Stimulated activated CD4-positive, alpha-beta T cell treated with anti-CD3 and anti-CD28 coated beads, Interleukin-12 subunit alpha, Interleukin-12 subunit beta, amount 100 ng/mL, for 24 hours (primary cell): ENCODE results near the gene FOXN1.

Experiments
- DNase-seq, 2 experiments: peaks; one replicate each; pipeline ENCODE4 v3.0.0-alpha.2; 2020; ENCODE audit warnings: low read depth in 2 of 2

FOXN1 gene

GRCh38 chr17:28478712-28479615, 27.2 kb upstream of the FOXN1 start:
- no peak for DNase-seq

- no peak for DNase-seq
Observed at GRCh38 chr17:28480278-28480677, 25.9 kb upstream of the FOXN1 start.

GRCh38 chr17:28480799-28481571, 25.2 kb upstream of the FOXN1 start:
- DNase-seq, result no peak

- no peak for DNase-seq
Observed at GRCh38 chr17:28482551-28483199, 23.5 kb upstream of the FOXN1 start.

DNA sequence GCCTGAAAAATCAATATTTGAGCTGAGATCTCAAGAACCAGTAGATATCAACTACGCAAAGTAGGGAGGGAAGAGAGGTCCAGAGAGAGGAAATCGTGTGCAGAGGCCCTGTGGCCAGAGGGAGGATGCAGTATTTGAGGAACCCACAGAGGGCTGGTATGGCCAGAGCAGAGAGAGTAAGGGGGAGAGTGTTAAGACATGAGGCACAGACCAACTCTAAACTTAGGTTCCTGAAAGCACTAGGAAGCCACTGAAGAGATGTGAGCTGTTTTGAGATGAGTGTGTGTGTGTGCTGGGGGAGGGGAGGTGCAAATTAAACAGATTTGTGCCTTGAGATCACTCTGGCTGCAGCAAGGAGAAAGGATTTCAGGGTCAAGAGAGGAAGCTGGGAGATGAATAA, 21.9 kb upstream of the FOXN1 start:
- DNase-seq, result no peak

GRCh38 chr17:28485049-28485448, 21.1 kb upstream of the FOXN1 start:
- no peak for DNase-seq

GRCh38 chr17:28487881-28488532, 18.1 kb upstream of the FOXN1 start:
- DNase-seq, result no peak

DNA sequence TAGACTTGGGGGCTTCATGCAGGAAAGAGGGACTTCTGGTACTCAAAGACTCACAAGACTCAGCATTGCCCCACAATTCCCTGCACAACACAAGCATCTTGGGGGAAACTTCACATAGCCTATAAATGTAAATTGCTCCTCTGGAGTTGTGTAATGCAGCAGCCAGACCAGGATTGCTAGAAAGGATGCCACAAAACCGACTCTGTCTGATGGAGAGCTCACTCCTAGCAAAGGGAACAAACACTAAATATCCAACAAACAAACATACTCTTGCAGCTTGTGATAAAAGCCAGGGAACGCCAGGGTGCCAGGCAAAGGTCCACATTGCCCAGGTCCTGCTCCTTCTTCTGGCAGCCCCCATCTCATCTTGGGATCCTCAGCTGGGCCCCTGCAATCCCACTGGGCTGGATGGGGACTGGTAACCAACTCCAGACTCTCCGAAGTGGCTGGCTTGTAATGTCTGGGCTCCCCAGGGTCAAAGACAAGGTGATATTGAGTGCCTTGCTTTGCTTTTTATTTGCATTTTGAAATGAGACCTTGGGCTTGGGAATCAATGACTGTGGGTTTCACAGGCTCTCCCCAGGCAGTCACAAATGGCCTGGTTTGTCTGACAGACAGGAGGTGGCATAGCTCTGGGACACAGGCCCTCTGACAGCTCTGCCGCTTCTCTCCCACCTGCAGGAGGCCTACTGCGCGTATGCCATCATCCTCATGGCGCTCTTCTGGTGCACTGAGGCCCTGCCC, 17.4 kb upstream of the FOXN1 start:
- DNase-seq, result no peak

DNA sequence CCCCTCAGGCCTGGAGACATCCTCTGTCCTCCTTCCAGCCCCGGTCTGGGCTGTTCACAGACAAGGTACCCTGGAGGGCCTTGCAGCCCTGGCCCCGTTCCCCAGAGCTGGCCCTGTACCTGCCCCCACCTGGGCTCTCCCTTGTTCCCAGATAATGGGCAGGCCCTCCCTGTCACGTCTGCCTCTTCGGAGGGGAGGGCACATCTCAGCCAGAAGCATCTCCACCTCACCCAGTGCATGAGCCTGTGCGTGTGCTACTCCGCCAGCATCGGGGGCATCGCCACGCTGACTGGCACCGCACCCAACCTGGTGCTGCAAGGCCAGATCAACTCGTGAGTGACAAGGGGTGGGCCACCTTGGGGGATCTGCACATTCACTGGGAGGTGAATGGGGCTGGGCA, 14.9 kb upstream of the FOXN1 start:
- no peak for DNase-seq

DNA sequence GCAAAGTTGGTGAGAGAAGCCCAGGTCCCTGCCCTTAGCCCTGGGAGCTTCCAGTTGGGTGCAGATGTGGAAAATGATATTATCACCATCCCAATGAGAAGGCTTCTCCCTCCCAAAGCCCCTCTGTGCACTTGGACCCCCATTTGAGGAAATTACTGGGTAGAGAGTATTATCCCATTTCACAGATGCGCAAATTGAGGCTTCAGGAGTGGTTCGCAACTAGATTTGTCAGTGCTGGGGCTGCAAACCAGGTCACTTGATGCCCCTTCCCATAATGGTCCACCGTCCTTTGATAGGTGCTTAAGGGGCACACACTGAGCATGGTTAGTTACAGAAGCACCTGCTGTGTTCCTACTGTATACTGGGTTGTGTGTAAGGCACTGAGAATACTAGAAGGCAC, 14.3 kb upstream of the FOXN1 start:
- DNase-seq, result no peak

DNA sequence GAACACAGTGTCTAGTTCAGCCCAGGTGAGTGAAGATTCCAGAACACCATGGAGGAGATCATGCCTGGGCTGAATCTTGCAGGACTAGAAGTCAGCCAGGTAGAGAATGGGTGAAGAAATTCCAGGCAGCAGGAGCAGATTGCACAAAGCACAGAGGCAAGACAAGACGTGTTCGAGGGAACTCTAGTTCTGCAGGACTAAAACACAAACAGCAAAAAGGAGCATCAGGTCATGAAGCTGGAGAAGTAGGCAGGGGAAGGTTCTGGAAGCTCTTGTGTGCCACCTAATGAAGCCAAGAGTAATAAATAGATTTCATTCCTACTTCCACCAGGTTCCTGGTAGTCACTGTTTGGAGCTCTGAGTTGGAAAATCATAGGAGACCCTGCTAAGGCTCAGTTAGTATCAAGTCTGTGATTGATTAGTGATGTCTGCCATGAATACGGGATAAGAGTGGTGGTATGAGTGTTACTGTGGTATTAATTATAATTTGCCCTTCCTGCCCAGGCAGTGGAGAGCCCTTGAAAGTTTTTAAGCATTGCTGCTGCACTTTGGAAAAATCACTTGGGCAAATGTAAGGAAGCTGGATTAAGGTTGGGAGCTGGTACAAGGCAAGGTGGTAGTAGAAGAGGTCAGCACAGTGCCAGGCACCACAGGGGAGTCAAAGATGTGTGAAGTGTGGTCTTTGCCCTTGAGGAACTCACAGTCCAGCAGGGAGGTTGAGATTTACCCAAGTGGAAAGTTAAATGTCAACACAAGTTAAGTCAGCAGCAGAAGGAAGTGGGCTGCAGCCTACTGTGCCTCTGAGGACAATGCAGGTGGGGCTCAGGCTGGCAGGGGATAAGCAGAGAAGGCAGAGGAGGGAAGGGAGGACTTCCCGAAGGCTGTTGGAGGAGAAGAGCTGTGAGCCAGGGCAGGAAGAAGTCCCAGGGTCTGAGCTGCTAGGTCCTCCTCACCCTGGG, 13.5 kb upstream of the FOXN1 start:
- DNase-seq, result no peak

DNA sequence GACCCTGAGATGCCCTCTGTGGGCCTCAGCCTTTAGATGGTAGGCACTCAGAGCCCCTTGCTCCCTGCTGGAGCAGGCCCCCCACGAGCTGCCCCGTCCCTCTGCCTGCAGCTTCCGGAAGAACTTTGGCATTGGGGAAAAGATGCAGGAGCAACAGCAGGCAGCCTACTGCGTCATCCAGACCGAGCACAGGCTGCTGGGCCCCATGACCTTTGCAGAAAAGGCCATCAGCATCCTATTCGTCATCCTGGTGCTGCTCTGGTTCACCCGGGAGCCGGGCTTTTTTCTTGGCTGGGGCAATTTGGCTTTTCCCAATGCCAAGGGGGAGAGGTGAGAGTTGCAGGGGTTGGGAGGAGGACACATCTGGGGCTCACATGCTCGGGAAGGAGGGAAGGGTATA, 12.7 kb upstream of the FOXN1 start:
- DNase-seq, result no peak

- peak; percentile 60 to 81 for DNase-seq
Observed at GRCh38 chr17:28494445-28495188, 11.5 kb upstream of the FOXN1 start.

- DNase-seq, result no peak
Observed at GRCh38 chr17:28495635-28496034, 10.5 kb upstream of the FOXN1 start.

DNA sequence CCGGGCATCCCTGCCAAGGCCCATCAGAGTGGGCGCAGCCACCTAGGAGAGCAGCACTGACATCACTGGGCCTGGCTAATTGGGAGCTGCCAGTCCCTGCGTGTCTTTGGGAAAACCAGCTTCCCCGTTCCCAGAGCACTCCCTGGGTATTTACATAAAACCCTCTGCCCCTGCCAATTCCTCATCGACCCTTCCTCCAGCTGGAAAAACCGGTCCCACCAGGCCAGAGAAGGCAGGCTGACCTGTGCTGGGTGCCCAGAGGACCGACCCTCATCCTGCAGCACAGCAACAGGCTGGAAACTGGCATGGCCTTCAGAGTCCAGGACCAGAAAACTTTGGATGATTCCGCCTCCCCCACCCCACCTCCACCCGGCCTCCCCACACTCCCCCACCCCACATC, 8.2 kb upstream of the FOXN1 start:
- no peak for DNase-seq

DNA sequence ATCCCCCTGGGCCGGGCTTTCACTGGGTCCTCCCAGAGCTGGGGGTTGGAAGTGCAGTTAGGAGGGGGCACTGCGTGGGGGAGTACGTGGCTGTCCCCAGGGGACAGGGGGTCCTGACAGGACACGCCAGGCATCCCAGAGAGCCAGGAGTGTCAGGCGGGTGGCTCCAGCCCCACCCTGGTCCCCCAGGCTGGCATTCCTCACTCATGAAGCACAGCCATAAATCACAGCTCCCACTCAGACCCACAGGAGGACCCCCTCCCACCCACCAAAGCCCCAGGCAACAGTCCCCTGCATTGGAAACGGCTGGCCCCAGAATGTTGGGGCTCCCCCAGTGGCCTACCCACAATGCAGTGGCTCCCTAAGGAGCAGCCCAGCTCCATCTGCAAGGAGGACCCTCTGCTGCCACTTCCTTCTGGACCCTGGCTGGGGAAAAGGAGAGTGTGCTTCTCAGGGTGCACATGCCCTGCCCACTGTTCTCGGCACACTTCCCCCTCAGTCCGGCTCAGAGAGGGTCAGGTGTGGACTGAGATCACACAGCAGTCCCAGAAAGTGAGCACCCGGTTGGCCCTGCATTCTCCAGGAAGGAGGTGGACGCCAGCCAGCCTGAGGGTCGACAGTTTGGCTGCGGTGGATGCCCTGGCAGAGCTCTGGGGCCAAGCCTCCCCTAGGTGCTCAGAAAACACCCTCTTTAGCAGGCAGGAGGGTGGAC, 7.3 kb upstream of the FOXN1 start:
- DNase-seq, result no peak

DNA sequence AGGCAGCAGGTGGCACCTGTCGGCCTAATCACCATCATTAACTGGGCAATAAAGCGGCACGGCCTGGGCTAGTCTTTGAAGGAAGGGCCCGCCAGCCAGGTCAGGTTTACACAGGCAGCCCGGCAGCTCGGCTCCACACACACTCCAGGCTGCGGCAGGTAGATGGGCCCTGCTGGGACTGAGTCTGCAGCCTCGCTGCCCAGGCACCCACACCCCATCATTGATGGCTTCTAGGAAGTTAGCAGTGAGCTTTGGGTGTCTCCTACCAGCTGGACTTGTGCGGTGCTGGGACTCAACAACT, 6.8 kb upstream of the FOXN1 start:
- DNase-seq, result no peak

DNA sequence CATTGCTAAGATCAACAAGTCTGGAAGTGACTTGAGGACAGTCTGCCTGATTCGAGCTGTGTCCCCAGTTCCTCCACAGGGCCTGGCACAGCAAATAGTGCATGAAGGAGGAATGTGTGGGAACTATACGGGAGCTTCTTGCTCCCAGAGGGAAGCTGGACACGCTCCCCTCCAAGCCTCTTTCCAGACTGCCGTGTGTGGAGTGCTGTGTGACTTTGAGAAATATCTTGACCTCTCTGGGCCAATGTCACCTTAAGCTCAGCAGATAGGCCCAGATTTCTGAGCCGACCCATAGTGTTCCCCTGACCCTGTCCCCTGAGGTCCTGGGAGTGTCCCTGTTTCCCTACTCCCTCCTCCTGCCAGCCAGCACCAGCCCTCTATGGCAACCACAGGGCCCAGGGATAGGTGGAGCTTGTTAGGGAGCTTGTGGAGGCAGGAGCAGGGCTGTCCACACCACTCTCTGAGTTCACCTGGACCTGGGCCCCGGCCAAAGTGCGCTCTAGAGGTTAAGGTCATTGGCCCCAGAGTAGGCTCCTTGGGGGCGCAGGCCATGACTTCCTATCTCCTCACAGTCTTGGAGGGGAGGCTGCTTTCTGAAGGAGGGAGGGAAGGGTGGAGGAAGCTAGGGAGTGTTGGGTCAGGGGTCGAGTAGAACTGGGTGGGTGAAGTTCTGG, 6.3 kb upstream of the FOXN1 start:
- DNase-seq, result no peak
